H1 (cell line): ENCODE data around the gene FOXP4. TPM values are rescaled to one million over a fixed set of nuclear protein-coding genes. Genes with fewer than 3 reads are reported as not detected.

Source experiments
- CHD1 ChIP-seq: IDR thresholded peaks from 2 replicates; pipeline ENCODE4 v1.6.1; 2012; ENCODE audit warnings: low read depth, low read length, improper control_type of control experiment
- CHD2 ChIP-seq: IDR thresholded peaks from 2 replicates; pipeline ENCODE4 v1.6.1; 2012; ENCODE audit warnings: low read length, improper control_type of control experiment
- CHD7 ChIP-seq: fragments of 300-600 bp; sonication (generic); IDR thresholded peaks from 2 replicates; pipeline ENCODE4 v1.7.1; 2012; ENCODE audit warnings: low read length, moderate library complexity, mild to moderate bottlenecking, inconsistent platforms; ENCODE audit not compliant: insufficient replicate concordance
- EGR1 ChIP-seq: IDR thresholded peaks from 2 replicates; pipeline ENCODE4 v1.6.1; 2011; ENCODE audit warnings: low read depth, low read length, borderline replicate concordance
- GABPA ChIP-seq: IDR thresholded peaks from 2 replicates; pipeline ENCODE4 v1.6.1; 2011; ENCODE audit warnings: mild to moderate bottlenecking, low read length, moderate library complexity, borderline replicate concordance; ENCODE audit not compliant: insufficient read depth
- JUN ChIP-seq: IDR thresholded peaks from 2 replicates; pipeline ENCODE4 v1.6.1; 2011; ENCODE audit warnings: low read depth, mild to moderate bottlenecking, improper control_type of control experiment, low read length
- PHF8 ChIP-seq: fragments of 200-600 bp; sonication (generic); conservative IDR thresholded peaks from 2 replicates; pipeline ENCODE4 v1.7.1; 2012; ENCODE audit warnings: low read depth, mild to moderate bottlenecking, inconsistent platforms, low read length, moderate library complexity
- RAD21 ChIP-seq, 2 experiments: IDR thresholded peaks in 1 of 2; conservative IDR thresholded peaks in 1 of 2; 2 replicates each; pipeline ENCODE4 v1.6.1; 2011; ENCODE audit warnings: low read depth in 2 of 2, low read length in 2 of 2, improper control_type of control experiment in 1 of 2, inconsistent platforms in 1 of 2, mild to moderate bottlenecking in 1 of 2, moderate library complexity in 1 of 2
- SAP30 ChIP-seq: fragments of 300-600 bp; sonication (generic); IDR thresholded peaks from 2 replicates; pipeline ENCODE4 v1.7.1; 2012; ENCODE audit warnings: low read length, moderate library complexity, mild to moderate bottlenecking, inconsistent platforms; ENCODE audit not compliant: insufficient read depth, insufficient replicate concordance
- SIN3A ChIP-seq, 2 experiments: IDR thresholded peaks in 1 of 2; conservative IDR thresholded peaks in 1 of 2; 2 replicates each; pipeline ENCODE4 v1.6.1; 2011 to 2012; ENCODE audit warnings: low read length in 2 of 2, improper control_type of control experiment in 1 of 2, low read depth in 1 of 2, mild to moderate bottlenecking in 1 of 2
- SRF ChIP-seq: IDR thresholded peaks from 2 replicates; pipeline ENCODE4 v1.6.1; 2011; ENCODE audit warnings: mild to moderate bottlenecking, low read depth, low read length, moderate library complexity
- polyA plus RNA-seq, 7 experiments: library from polyadenylated mRNA; depleted of rRNA in 3 of 7; stranded (reverse) in 5 of 7; unstranded in 2 of 7; fragments of >200 nt in 5 of 7; fragments of 200-250 nt in 2 of 7; gene quantifications; 1 replicate in 5 of 7; 2 replicates in 1 of 7; 4 replicates in 1 of 7; pipeline versions ENCODE4 v1.2.1 to v1.2.3, GENCODE V29; 2011 to 2013; ENCODE audit warnings: missing spikeins in 2 of 7, mixed read lengths in 2 of 7
- total RNA-seq: library from RNA; stranded (reverse); fragmentation: NEBNext Ultra II Directional; extraction: Animal tissue kit (Norgen Biotek cat#: 25700); gene quantifications from 2 replicates; pipeline ENCODE4 v1.2.1, GENCODE V29; 2021

The FOXP4 gene
- total and polyA plus RNA-seq, 2 of the 8 experiments (the other 6 are each of a cell fraction or from before 2014, with no cell fraction given), result 4.8 to 13.3 TPM

DNA sequence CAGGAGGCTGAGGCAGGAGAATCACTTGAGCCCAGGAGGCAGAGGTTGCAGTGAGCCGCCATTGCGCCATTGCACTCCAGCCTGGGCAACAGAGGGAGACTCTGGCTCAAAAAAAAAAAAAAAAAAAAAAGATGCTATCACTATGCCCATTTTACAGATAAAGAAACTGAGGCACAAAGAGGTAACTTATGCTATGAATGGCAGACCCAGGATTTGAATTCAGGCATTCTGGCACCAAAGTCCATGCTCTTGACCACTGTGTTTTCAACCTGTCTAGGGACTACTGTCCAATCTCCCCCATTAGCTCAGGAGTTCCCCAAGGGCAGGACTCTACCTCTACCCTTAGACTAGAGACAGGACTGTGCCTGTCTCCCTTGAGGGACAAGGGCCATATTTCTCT lies 82.9 kb downstream of the FOXP4 start (continued):
- TF ChIP-seq CHD7, result no peak
- TF ChIP-seq EGR1, result no peak
- no peak for TF ChIP-seq CHD1
- no peak for TF ChIP-seq SIN3A (conservative IDR thresholded peaks at IDR 0.05 in 1 of 2, IDR thresholded peaks at IDR 0.05 in 1 of 2; ENCODE audit: low read depth in 1 of 2, low read length in 2 of 2)
- TF ChIP-seq GABPA, result no peak
- no peak for TF ChIP-seq PHF8
- no peak for TF ChIP-seq SAP30
- TF ChIP-seq RAD21 (IDR thresholded peaks at IDR 0.05 in 1 of 2, conservative IDR thresholded peaks at IDR 0.05 in 1 of 2; ENCODE audit: low read depth in 2 of 2, low read length in 2 of 2), result no peak
- TF ChIP-seq SRF, result no peak
- TF ChIP-seq JUN, result no peak
- no peak for TF ChIP-seq CHD2
